Nephron (organoid): Measurements from ENCODE around the gene DCX.
A peak's percentile ranks its signal among the peaks of the same experiment; 100 is the strongest.

Source experiments
- H3K27ac Mint-ChIP-seq, 3 experiments: 2 replicates each; pipeline ENCODE4 v1.8.0; 2020; ENCODE audit warnings: mixed read lengths in 3 of 3, mild to moderate bottlenecking in 2 of 3, moderate library complexity in 1 of 3
- H3K27me3 Mint-ChIP-seq: 2 replicates; pipeline ENCODE4 v1.8.0; 2021; ENCODE audit warnings: low read depth, mild to moderate bottlenecking, moderate library complexity, mixed read lengths
- H3K36me3 Mint-ChIP-seq: 2 replicates; pipeline ENCODE4 v1.8.0; 2020; ENCODE audit warnings: low read depth, mixed read lengths
- H3K4me1 Mint-ChIP-seq: 2 replicates; pipeline ENCODE4 v1.8.0; 2020; ENCODE audit warnings: mixed read lengths
- H3K4me3 Mint-ChIP-seq, 3 experiments: 2 replicates each; pipeline ENCODE4 v1.8.0; 2020; ENCODE audit warnings: mild to moderate bottlenecking in 3 of 3, mixed read lengths in 3 of 3, moderate library complexity in 2 of 3
- H3K9me3 Mint-ChIP-seq: 2 replicates; pipeline ENCODE4 v1.8.0; 2020; ENCODE audit warnings: mixed read lengths
- TF ChIP-seq, protein P1 (sequence below), 3 experiments: fragments of 200-600 bp; sonication (generic); IDR thresholded peaks; one replicate each; pipeline ENCODE4 v1.5.0; 2021; ENCODE audit warnings: antibody characterized with exemption in 3 of 3; ENCODE audit not compliant: unreplicated experiment in 3 of 3

The DCX gene

GRCh38 chrX:111302284-111302683 is 109.7 kb downstream of the DCX start:
- Mint-ChIP-seq H3K27me3 (no peaks in the 10 kb centered on the region), H3K9me3 (no peaks in the 10 kb centered on the region), H3K4me1 (peaks cover 24% of the 10 kb centered on the region), H3K36me3 (peaks cover 3% of the 10 kb centered on the region), H3K4me3 (no peak overlapping the region), H3K27ac (no peak overlapping the region)
- TF ChIP-seq, protein P1, sequence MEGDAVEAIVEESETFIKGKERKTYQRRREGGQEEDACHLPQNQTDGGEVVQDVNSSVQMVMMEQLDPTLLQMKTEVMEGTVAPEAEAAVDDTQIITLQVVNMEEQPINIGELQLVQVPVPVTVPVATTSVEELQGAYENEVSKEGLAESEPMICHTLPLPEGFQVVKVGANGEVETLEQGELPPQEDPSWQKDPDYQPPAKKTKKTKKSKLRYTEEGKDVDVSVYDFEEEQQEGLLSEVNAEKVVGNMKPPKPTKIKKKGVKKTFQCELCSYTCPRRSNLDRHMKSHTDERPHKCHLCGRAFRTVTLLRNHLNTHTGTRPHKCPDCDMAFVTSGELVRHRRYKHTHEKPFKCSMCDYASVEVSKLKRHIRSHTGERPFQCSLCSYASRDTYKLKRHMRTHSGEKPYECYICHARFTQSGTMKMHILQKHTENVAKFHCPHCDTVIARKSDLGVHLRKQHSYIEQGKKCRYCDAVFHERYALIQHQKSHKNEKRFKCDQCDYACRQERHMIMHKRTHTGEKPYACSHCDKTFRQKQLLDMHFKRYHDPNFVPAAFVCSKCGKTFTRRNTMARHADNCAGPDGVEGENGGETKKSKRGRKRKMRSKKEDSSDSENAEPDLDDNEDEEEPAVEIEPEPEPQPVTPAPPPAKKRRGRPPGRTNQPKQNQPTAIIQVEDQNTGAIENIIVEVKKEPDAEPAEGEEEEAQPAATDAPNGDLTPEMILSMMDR (IDR thresholded peaks at IDR 0.05; ENCODE audit: unreplicated experiment in 3 of 3) = no peak

- TF ChIP-seq, protein P1 (IDR thresholded peaks at IDR 0.05; ENCODE audit: unreplicated experiment in 3 of 3) = no peak
- Mint-ChIP-seq H3K36me3 (no peaks in the 10 kb centered on the region), H3K27me3 (no peaks in the 10 kb centered on the region), H3K27ac (peak overlapping the region in 2 of 3 experiments; percentile 8 to 19), H3K4me1 (peaks cover 42% of the 10 kb centered on the region), H3K9me3 (no peaks in the 10 kb centered on the region), H3K4me3 (no peak overlapping the region)
Measured at GRCh38 chrX:111288841-111289240, 123.2 kb downstream of the DCX start.

DNA sequence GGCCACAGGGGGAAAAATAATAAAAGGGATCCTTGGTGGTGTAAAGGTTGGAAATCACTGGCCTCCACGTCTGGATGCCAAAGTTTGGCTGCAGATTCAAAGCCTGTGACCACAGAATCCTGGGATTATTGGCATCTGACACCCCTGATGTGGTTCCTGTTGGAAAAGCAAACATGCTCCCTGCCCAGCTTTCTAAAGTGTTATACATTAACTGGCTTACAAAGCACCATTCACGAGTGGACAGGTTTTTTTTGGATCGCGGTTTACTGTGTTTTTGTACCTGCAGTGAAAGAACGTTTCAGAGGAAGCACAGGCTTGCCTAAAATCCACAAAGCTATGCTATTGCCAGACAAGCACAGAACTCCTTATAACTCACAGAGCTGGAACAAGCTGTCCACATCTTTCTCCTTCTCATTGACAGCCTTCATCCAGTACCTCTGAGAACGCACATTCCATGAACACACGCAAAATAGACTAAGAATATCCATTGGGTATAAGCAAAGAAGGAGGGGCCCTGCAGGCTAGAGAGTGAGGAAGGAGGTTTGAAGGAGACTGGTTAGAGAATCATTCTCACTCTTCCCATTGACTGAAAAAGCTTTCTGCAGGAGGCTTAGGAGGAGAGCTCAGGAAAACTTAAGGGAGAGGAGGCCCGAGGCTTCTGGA is 127.2 kb downstream of the DCX start:
- Mint-ChIP-seq H3K27me3 (no peaks in the 10 kb centered on the region), H3K27ac (peak overlapping the region; percentile 25 to 83 (median 50)), H3K4me3 (peak overlapping the region in 1 of 3 experiments; percentile 9), H3K9me3 (no peaks in the 10 kb centered on the region), H3K36me3 (no peaks in the 10 kb centered on the region), H3K4me1 (peaks cover 60% of the 10 kb centered on the region)
- TF ChIP-seq, protein P1 (IDR thresholded peaks at IDR 0.05; ENCODE audit: unreplicated experiment in 3 of 3) = no peak

DNA sequence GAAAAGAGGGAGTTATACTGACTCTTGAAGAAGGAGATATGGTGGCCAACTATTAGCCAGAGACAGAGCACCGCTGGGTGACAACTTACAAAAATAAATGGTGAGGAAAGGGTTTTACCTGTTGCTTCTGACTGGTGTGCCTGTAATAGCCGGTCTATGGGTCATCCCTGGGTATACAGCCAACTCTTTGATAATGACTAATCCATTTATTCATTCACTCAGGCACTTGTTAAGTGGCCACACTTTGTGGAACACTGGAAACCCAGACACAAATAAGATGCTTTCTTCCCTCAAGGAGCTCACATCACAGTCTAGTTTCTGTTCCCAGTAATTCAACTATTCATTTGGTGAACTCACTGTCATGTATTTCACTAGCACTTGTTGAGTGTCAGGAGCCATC is 128.5 kb downstream of the DCX start:
- Mint-ChIP-seq H3K27ac (peak overlapping the region; percentile 68 to 83 (median 74)), H3K4me3 (peak overlapping the region in 1 of 3 experiments; percentile 77), H3K4me1 (peaks cover 61% of the 10 kb centered on the region), H3K27me3 (no peaks in the 10 kb centered on the region), H3K9me3 (no peaks in the 10 kb centered on the region), H3K36me3 (no peaks in the 10 kb centered on the region)
- TF ChIP-seq, protein P1 (IDR thresholded peaks at IDR 0.05; ENCODE audit: unreplicated experiment in 3 of 3) = no peak

- no peaks in the 10 kb centered on the region for H3K36me3 Mint-ChIP-seq
- TF ChIP-seq, protein P1 (IDR thresholded peaks at IDR 0.05; ENCODE audit: unreplicated experiment in 3 of 3) = no peak
- H3K27ac Mint-ChIP-seq = peak overlapping the region; percentile 68 to 83 (median 74)
- H3K4me3 Mint-ChIP-seq = peak overlapping the region in 1 of 3 experiments; percentile 77
- peaks cover 59% of the 10 kb centered on the region for H3K4me1 Mint-ChIP-seq
- no peaks in the 10 kb centered on the region for H3K9me3 Mint-ChIP-seq
- no peaks in the 10 kb centered on the region for H3K27me3 Mint-ChIP-seq
Measured at GRCh38 chrX:111282991-111283390, 129.0 kb downstream of the DCX start.

DNA sequence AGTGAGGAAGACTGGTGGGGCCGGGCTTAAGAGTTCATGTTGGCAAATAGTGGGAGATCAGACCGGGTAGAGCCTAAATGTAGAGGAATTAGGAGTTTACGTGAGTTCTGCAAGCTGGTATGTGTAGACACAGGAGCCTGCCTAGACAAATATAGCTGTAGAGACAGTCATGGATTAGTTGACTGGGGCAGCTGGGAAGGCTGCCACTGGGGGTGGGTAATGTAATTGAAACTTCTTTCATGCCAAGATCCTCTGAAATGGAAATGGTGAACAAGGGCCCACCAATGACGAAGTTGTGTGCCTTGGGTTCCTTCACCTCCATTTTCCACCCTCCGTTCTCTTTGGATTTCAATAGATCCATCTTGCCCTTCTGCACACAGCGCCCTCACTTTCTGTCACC is 129.9 kb downstream of the DCX start:
- H3K4me1 Mint-ChIP-seq = peaks cover 57% of the 10 kb centered on the region
- H3K27me3 Mint-ChIP-seq = no peaks in the 10 kb centered on the region
- peak overlapping the region; percentile 68 to 83 (median 74) for H3K27ac Mint-ChIP-seq
- no peaks in the 10 kb centered on the region for H3K9me3 Mint-ChIP-seq
- H3K36me3 Mint-ChIP-seq = no peaks in the 10 kb centered on the region
- peak overlapping the region in 1 of 3 experiments; percentile 40 for H3K4me3 Mint-ChIP-seq
- TF ChIP-seq, protein P1 (IDR thresholded peaks at IDR 0.05; ENCODE audit: unreplicated experiment in 3 of 3) = no peak
